HepG2 (cell line): ENCODE results near the gene CCDC57. TPM values are rescaled to one million over a fixed set of nuclear protein-coding genes. Genes with fewer than 3 reads are reported as not detected.

Experiments used
- ARNTL ChIP-seq: sonication (generic); formaldehyde crosslinking; IDR thresholded peaks from 2 replicates; pipeline ENCODE4 v1.4.0; 2020; ENCODE audit warnings: mild to moderate bottlenecking, missing genetic modification reagents
- ATF7-NPFF ChIP-seq: sonication (generic); formaldehyde crosslinking; IDR thresholded peaks from 2 replicates; pipeline ENCODE4 v1.8.1; 2023; ENCODE audit warnings: mild to moderate bottlenecking, low read depth, missing genetic modification reagents, moderate library complexity
- BCLAF1 ChIP-seq: fragments of 450-650 bp; IDR thresholded peaks from 2 replicates; pipeline ENCODE4 v1.6.1; 2017; ENCODE audit warnings: mild to moderate bottlenecking
- KAT7 ChIP-seq: IDR thresholded peaks from 2 replicates; pipeline ENCODE4 v1.6.1; 2018; ENCODE audit warnings: borderline replicate concordance, missing compliant biosample characterization
- KLF9 ChIP-seq: IDR thresholded peaks from 2 replicates; pipeline ENCODE4 v1.6.1; 2016; ENCODE audit warnings: low read depth
- NCOA5 ChIP-seq: sonication (generic); formaldehyde crosslinking; IDR thresholded peaks from 2 replicates; pipeline ENCODE4 v1.4.0; 2020; ENCODE audit warnings: missing genetic modification reagents
- PHF20 ChIP-seq: sonication (generic); formaldehyde crosslinking; IDR thresholded peaks from 2 replicates; pipeline ENCODE4 v1.5.0; 2020; ENCODE audit warnings: mild to moderate bottlenecking, missing genetic modification reagents
- RAD51 ChIP-seq: fragments of 450-650 bp; IDR thresholded peaks from 2 replicates; pipeline ENCODE4 v1.6.1; 2016; ENCODE audit warnings: borderline replicate concordance
- REPIN1 ChIP-seq: sonication (generic); formaldehyde crosslinking; IDR thresholded peaks from 2 replicates; pipeline ENCODE4 v1.8.0; 2022; ENCODE audit warnings: missing genetic modification reagents, low read depth, mild to moderate bottlenecking, borderline replicate concordance
- REXO4 ChIP-seq: sonication (generic); formaldehyde crosslinking; IDR thresholded peaks from 2 replicates; pipeline ENCODE4 v1.8.0; 2022; ENCODE audit warnings: missing genetic modification reagents, mild to moderate bottlenecking, borderline replicate concordance
- TBX2 ChIP-seq: sonication (generic); formaldehyde crosslinking; IDR thresholded peaks from 2 replicates; pipeline ENCODE4 v1.5.0; 2020; ENCODE audit warnings: missing genetic modification reagents, mild to moderate bottlenecking, borderline replicate concordance
- ZBTB43 ChIP-seq: sonication (generic); formaldehyde crosslinking; conservative IDR thresholded peaks from 2 replicates; pipeline ENCODE4 v1.4.0; 2020; ENCODE audit warnings: missing genetic modification reagents
- ZNF101 ChIP-seq: sonication (generic); formaldehyde crosslinking; IDR thresholded peaks from 2 replicates; pipeline ENCODE4 v1.4.0; 2020; ENCODE audit warnings: mild to moderate bottlenecking, low read depth, missing genetic modification reagents, borderline replicate concordance
- ZNF260 ChIP-seq: sonication (generic); formaldehyde crosslinking; IDR thresholded peaks from 2 replicates; pipeline ENCODE4 v1.4.0; 2020; ENCODE audit warnings: missing genetic modification reagents, low read depth, mild to moderate bottlenecking, borderline replicate concordance
- ZNF263 ChIP-seq: sonication (generic); formaldehyde crosslinking; IDR thresholded peaks from 2 replicates; pipeline ENCODE4 v1.4.0; 2020; ENCODE audit warnings: missing genetic modification reagents
- ZNF292 ChIP-seq: sonication (generic); formaldehyde crosslinking; IDR thresholded peaks from 2 replicates; pipeline ENCODE4 v1.8.1; 2022; ENCODE audit warnings: mild to moderate bottlenecking, low read depth, missing genetic modification reagents, borderline replicate concordance
- ZNF431 ChIP-seq: sonication (generic); formaldehyde crosslinking; IDR thresholded peaks from 2 replicates; pipeline ENCODE4 v1.9.0; 2022; ENCODE audit warnings: missing genetic modification reagents, low read depth, mild to moderate bottlenecking, borderline replicate concordance
- ZNF550 ChIP-seq: sonication (generic); formaldehyde crosslinking; IDR thresholded peaks from 2 replicates; pipeline ENCODE4 v1.4.0; 2020; ENCODE audit warnings: mild to moderate bottlenecking, missing genetic modification reagents, borderline replicate concordance
- ZNF644 ChIP-seq: IDR thresholded peaks from 2 replicates; pipeline ENCODE4 v1.6.1; 2016; ENCODE audit warnings: low read depth
- ZNF672 ChIP-seq: sonication (generic); formaldehyde crosslinking; IDR thresholded peaks from 2 replicates; pipeline ENCODE4 v1.8.1; 2022; ENCODE audit warnings: missing genetic modification reagents
- ZNF674 ChIP-seq: sonication (generic); formaldehyde crosslinking; IDR thresholded peaks from 2 replicates; pipeline ENCODE4 v1.5.0; 2020; ENCODE audit warnings: low read depth, mild to moderate bottlenecking, missing genetic modification reagents
- ZNF772 ChIP-seq: sonication (generic); formaldehyde crosslinking; IDR thresholded peaks from 2 replicates; pipeline ENCODE4 v1.5.0; 2020; ENCODE audit warnings: mild to moderate bottlenecking, missing genetic modification reagents
- polyA plus RNA-seq, 8 experiments: library from polyadenylated mRNA; depleted of rRNA in 3 of 8; stranded (reverse) in 7 of 8; unstranded in 1 of 8; fragments of >200 nt; fragmentation: Illumina TruSeq in 4 of 8; extraction: Trizol in 4 of 8; gene quantifications; 2 replicates each; pipeline versions ENCODE4 v1.2.1 to v1.2.3, GENCODE V29; 2011 to 2016; ENCODE audit warnings: low read depth in 4 of 8, missing spikeins in 1 of 8, mixed read lengths in 1 of 8; ENCODE audit not compliant: insufficient read depth in 1 of 8
- total RNA-seq, 5 experiments: library from RNA; depleted of rRNA; stranded (reverse); fragments of >200 nt; fragmentation: Illumina TruSeq; extraction: Trizol; gene quantifications; 2 replicates each; pipeline ENCODE4 v1.2.3, GENCODE V29; 2016; ENCODE audit warnings: low read depth in 1 of 5
- TF ChIP-seq, protein P1 (sequence below): sonication (generic); formaldehyde crosslinking; IDR thresholded peaks from 2 replicates; pipeline ENCODE4 v1.8.0; 2022; ENCODE audit warnings: mild to moderate bottlenecking, missing genetic modification reagents, moderate library complexity

Gene CCDC57
- total and polyA plus RNA-seq, 2 of the 13 experiments (the other 11 are each of a cell fraction or from before 2014, with no cell fraction given): 59.3 to 59.9 TPM

GRCh38 chr17:82236142-82236971 lies 23.7 kb upstream of the CCDC57 start (continued):
- TF ChIP-seq ZNF101 (CRISPR knock-in tag) (peak; percentile 76; the same call in 1 of the 2 replicates), REXO4 (CRISPR knock-in tag) (peak; percentile 74), BCLAF1 (no peak), ZNF431 (CRISPR knock-in tag) (peak; percentile 99), ZNF672 (CRISPR knock-in tag) (peak; percentile 22; the same call in 1 of the 2 replicates), ZNF260 (CRISPR knock-in tag) (peak; percentile 95; the same call in 1 of the 2 replicates), ARNTL (peak; percentile 92), ZNF550 (CRISPR knock-in tag) (0 out of 2 replicates have a peak, but pooled peaks have one; percentile 40), ZNF644 (CRISPR knock-in tag) (peak; percentile 70), REPIN1 (CRISPR knock-in tag) (peak; percentile 99), ZBTB43 (peak; percentile 98), RAD51 (no peak), ZNF292 (peak; percentile 72; the same call in 1 of the 2 replicates), ZNF263 (CRISPR knock-in tag) (peak; percentile 83), KLF9 (CRISPR knock-in tag) (peak; percentile 97; the same call in 1 of the 2 replicates), TBX2 (peak; percentile 81; the same call in 1 of the 2 replicates), KAT7 (CRISPR knock-in tag) (no peak; the same call in 1 of the 2 replicates), NCOA5 (CRISPR knock-in tag) (0 out of 2 replicates have a peak, but pooled peaks have one; percentile 88), ZNF772 (peak; percentile 65), PHF20 (CRISPR knock-in tag) (peak; percentile 69; the same call in 1 of the 2 replicates), ATF7-NPFF (CRISPR knock-in tag) (peak; percentile 99), ZNF674 (CRISPR knock-in tag) (no peak)
- TF ChIP-seq, protein P1, sequence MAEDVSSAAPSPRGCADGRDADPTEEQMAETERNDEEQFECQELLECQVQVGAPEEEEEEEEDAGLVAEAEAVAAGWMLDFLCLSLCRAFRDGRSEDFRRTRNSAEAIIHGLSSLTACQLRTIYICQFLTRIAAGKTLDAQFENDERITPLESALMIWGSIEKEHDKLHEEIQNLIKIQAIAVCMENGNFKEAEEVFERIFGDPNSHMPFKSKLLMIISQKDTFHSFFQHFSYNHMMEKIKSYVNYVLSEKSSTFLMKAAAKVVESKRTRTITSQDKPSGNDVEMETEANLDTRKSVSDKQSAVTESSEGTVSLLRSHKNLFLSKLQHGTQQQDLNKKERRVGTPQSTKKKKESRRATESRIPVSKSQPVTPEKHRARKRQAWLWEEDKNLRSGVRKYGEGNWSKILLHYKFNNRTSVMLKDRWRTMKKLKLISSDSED: 0 out of 2 replicates have a peak, but pooled peaks have one; percentile 24
